ENCODE data around the gene ATP2A2.

- TF ChIP-seq ATF2 (IDR thresholded peaks at IDR 0.05; ENCODE audit: low read length) (no peak), POLR2A (IDR thresholded peaks at IDR 0.05; ENCODE audit: control extremely low read depth in 1 of 2, low read depth in 2 of 2, low read length in 2 of 2) (no peak), TAF1 (IDR thresholded peaks at IDR 0.05; ENCODE audit: low read depth, low read length) (no peak), JUN (IDR thresholded peaks at IDR 0.05; ENCODE audit: low read depth, low read length) (no peak), TEAD4 (IDR thresholded peaks at IDR 0.05; ENCODE audit: low read depth, low read length) (no peak), RFX5 (IDR thresholded peaks at IDR 0.05; ENCODE audit: borderline replicate concordance, low read depth, low read length) (no peak), MAFK (IDR thresholded peaks at IDR 0.05; ENCODE audit: low read depth, low read length) (no peak)
- TF ChIP-seq, protein P1, sequence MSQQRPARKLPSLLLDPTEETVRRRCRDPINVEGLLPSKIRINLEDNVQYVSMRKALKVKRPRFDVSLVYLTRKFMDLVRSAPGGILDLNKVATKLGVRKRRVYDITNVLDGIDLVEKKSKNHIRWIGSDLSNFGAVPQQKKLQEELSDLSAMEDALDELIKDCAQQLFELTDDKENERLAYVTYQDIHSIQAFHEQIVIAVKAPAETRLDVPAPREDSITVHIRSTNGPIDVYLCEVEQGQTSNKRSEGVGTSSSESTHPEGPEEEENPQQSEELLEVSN (IDR thresholded peaks at IDR 0.05) = no peak
These were observed 74.0 kb downstream of the ATP2A2 start for GRCh38 chr12:110355073-110355472.
